Activated CD4-positive, CD25-positive, alpha-beta regulatory T cell treated with anti-CD3 and anti-CD28 coated beads, Interleukin-2, amount 50 U/mL, for 72 hours (primary cell): Measurements from ENCODE around the gene COL11A1.
"Not testable (repeated sequence)": the region's sequence is repeated elsewhere in the genome, so short reads cannot be mapped to it uniquely, and the experiment has no call there.

Source experiments
- DNase-seq: peaks from one replicate; pipeline ENCODE4 v3.0.0; 2021

COL11A1 gene

DNA sequence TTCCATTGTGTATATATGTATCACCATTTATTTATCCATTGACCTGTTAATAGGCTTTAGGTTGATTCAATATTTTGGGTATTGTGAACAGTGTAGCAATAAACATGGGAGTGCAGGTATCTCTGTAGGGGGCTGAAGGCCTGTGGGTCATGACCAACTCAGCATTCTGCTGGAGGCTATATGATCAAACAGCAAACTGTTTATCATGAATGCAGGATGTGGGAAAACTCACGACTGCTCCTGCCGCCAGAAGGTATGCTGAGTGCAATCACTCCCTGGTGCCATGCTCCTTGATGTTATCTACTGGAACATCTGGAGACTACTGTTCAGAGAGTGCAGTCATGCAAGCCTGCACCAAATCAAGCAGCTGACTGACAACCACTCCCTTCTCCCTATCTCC is 275.2 kb downstream of the COL11A1 start:
- no peak for DNase-seq

DNA sequence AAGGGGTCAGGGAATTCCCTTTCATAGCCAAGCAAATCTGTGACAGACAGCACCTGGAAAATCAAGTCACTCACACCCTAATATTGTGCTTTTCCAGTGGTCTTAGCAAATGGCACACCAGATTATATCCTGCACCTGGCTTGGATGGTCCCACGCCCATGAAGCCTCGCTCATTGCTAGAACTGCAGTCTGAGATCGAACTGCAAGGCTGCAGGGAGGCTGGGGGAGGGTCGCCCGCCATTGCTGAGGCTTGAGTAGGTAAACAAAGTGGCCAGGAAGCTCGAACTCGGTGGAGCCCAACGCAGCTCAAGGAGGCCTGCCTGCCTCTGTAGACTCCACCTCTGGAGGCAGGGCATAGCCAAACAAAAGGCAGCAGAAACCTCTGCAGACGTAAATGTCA is 281.6 kb downstream of the COL11A1 start:
- DNase-seq = not testable (repeated sequence)
